CD4-positive, alpha-beta T cell treated with Interleukin-12 subunit alpha and Interleukin-12 subunit beta, for 1 hour (primary cell): ENCODE results near the gene KCNQ2.
A peak's percentile ranks its signal among the peaks of the same experiment; 100 is the strongest.

Experiments
- DNase-seq: peaks from one replicate; pipeline ENCODE4 v3.0.0-alpha.2; 2020

The KCNQ2 gene

DNA sequence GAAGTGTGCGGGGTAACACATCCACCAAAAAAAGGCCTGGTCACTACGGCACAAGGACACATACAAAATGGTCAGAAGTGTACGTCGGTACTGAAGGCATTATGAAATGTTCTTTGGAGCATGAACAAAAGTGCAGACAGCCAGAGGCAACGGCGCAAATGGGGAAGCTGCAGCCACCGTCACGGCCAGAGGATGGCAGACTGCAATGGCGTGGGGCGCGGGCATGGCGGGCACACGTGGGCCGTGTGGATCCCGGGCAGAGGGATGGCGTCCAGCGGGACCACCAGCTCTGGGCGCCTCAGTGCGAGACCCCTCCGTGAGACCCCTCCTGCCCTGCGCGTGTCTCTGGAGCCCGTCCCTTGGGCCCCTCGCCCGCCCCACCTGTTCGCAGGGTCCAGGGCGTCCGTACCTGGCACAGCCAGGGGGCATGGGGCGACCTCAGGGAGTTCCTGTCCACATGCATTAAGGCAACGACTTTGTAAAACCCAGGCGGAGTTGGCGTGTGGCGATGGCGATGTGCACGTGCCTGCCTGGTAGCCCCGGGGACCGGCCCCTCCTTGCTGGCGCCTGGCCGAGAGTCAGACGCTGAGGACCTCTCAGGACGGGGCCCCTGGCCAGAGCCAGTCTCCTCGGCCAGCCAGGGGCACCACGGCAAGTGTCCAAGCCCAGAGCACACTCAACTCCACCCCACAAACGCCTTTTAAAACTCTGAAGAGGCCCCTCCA, 71.8 kb downstream of the KCNQ2 start:
- no peak for DNase-seq

DNA sequence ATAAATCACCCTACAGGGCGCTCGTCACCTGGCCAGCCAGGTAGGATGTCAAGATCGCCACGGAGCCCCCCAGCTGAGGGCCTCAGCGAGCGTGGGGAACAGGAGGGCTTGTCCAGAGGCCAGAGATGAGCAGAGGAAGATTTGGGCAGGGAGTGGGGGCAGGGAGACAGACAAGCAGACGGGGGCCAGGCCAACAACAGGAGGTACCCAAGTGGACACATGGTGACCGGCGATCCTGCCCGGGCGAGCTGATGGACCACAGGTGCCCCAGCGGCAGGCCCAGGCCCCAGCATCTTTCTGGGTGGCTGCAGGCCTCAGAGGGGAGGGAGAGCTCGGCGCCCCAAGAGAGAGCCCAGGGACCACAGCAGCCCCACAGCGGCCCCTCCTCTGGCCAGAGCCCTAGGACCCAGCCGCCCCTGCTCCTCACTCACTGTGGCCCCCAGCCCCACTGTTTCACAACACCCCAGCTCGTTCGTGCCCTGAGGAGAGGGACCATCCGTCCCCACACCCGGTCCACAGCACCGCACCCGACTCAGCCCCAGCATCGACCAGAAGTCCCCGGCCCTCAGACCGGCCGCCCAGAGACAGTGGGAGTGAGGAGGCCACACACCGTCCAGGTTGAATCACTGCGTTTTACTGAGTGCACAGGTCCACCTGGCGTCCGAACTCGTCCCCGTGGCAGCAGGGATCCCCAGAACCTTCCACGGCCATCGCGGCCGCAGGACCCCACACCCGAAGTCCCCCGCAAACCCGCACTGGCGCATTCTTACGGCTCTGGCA, 72.7 kb downstream of the KCNQ2 start:
- DNase-seq: no peak

DNA sequence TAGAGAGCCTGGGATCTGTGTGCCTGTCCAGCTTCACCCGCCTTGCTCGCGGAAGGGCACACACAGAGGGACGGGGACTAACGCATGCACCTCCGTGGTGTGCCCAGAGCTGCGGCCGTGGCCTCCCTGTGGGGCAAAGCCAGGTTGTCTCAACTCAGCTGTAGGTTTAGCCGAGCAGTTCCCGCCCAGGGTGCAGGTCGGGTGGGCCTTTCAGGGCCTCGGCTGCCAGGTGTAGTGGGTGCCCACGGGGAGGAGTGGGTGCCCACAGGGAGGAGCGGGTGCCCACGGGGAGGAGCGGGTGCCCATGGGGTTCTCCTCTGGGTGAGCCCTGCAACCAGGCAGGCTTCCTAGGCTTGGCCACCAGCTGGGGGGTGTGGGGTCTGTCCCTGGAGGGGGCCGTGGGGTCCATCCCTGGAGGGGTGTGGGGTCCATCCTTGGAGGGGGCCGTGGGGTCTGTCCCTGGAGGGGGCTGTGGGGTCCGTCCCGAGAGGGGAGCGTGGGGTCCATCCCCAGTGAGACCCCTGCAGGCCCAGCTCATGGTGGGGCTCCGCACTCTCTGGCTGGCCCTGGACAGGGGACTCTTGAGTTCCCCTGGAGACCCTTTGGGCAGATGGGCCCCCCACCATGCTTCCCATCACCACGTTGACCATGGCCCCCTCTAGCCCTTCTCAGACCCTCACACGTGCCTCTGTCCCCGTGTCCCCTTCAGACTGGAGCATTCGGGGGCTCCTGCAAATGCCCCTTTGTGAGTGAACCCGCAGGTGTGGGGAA, 73.5 kb downstream of the KCNQ2 start:
- no peak for DNase-seq

DNA sequence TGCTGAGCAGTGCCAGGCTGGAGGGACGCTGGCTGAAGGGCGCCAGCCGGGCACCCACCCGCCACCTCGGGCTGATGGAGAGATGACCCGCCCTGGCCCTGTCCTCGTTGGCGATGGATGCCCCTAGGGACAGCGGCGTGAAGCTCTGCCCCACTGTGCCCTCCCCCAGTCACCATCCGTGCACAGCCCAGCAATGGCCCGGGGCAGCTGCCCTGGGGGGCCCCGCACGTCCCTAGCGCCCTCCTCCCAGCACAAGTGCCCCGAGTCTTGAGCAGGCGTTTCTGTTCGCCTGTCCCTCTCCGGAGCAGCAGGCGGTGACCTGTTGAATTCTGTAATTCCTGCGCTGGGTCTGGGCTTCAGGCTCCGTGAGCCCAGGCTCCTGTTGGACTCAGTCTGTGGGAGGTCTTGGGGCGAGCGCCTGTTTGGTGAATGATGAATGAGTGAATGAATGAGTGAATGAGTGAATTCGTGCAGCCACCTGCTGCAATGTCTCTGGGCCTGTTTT, 74.5 kb downstream of the KCNQ2 start:
- DNase-seq: no peak

DNA sequence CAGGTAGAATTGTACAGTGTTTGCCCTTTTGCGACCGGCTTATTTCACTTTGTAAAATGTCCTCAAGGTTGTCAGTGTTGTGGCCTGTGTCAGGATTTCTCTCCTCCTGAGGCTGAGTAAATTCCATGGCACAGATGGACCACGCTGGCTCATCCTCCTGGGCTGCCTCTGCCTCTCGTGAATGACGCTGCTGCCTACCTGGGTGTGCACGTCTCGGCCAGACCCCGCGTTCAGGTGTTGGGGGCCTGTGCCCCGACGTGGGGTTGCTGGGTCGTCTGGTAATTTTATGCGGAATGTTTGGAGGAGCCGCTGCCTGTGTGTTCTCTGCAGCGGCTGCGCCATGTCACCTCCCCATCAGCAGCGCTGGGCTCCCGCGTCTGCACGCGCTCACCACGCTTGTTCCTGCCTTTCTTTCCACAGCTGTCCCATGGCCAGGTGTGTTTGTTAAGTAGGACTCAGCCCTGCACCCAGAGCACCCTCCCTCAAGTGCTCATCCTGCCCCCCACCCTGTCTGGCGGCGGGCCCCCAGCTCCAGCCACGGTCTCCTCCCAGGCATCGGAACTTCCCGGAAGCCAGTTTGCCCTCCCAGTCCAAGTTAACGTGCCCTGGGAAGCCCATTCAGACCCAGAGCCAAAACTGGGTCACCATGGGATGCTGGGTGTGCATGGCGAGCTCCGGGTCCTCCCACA, 75.2 kb downstream of the KCNQ2 start:
- DNase-seq: no peak

DNA sequence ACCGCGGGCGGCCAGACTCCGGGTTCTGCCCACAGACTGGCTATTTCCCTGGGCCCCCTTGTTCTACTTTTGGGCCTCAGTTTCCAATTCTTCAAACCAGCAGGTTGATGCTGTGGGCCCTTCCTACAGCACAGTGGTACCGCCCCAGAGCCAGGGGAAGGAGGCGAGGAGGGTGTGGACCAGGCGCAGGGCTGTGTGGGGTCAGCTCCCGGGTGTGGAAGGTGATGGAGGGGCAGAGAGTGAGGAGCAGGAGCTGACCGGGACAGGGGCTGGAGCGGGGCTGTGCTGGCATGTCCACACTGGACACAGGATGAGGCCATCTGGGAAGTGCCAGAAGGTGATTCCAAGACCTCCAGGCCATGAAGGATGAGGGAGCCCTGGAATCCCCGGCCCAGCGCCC, 76.2 kb downstream of the KCNQ2 start:
- DNase-seq: no peak

DNA sequence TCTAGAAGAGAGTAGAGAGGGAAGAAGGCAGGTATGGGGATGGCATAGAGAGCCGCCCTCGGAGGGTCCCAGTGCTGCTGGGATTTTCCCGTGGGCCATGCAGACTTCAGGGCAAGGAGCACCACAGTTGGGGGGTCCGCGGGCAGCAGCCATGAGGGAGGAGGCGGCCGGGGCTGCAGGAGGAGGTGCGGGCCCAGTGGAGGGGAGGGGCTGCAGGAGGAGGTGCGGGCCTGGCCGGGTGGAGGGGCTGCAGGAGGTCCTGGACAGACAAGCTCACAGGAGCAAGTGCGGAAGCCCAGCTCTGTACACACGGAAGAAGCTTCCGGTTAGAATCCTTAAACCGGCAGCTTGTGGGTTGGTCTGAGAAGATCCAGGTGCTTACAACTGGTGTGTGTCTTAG, 76.7 kb downstream of the KCNQ2 start:
- DNase-seq: no peak

DNA sequence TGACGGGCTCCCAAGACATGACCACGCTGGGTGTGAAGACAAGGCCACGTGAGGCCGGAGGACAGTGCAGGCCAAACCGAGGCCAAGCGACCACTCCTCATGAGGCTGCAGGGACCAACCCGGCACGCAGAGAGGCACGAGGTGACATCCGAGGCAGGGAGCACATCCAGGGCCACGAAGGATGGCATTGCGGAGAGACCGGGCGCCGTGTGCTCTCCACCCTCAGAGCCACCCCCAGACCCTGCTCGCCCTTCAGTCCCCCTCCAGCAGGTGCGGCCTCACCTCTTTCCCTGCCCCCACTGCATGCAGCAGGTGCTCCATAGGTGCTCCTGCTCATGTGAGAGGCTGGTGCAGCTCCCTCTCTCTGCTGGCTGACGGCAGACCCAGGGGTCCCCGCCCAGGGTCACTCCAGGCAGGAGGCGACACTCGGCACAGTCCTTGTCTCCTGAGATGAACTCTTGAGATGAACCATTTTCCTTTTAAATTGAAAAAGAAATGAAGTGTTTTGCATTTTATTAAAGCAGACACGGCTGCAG, 77.5 kb downstream of the KCNQ2 start:
- no peak for DNase-seq

DNA sequence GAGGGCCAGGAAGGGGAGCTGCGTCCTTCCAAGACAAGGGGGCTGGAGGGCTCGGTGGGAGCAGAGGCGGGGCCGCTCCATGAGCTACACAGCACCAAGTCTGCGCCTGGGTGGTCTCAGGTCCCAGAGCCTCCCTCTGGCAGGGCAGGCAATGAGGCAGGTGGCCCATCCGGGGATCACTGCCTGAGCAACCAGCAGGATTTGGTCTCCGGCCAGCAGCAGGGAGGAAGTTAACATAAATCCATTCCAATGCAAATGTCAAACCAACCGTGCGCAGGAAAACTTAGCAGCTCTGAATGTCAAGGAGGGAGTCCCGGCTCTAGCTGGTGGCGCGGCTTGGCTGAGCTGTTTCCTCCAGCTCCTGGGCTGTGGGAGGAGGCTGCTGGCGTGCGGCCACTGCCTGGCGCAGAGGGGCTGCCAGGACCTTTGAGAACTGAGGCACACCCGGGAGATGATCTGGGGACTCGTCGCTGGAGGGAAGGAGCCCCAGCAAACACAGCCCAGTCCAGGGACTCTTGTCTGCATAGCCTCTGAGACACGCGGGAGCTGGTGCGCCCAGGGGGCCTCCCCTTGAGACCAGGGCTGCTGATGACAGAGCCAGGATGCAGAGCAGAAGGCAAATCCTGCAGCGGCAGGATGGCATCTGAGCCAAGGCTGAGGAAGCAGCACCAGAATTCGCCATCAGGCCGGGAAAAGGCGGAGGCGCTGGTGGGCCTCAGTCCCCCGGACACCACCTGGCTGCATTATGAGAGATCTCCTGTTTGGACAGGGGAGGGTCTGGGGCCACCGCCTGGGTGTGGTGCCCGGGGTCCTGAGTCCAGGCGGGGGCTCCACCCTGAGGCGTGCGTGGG, 78.2 kb downstream of the KCNQ2 start:
- no peak for DNase-seq

DNA sequence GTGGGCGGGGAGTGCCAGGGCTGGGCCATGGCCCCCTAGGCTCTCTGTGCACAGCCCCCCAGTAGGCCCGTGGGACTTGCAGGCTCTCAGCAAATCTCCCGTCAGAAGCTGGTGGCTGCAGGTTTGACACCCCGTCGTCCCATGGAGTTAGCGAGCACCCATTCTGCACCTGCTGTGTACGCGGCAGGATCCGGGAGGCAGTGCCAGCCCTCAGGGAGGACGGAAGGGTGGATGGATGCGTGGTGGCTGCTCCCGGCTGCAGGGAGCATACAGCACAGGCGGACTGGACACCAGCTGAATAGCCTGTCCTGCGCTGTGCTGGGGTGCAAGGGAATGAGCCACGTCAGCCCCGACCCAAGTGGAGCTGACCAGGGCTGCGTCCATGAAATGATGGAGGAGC, 78.9 kb downstream of the KCNQ2 start:
- no peak for DNase-seq

DNA sequence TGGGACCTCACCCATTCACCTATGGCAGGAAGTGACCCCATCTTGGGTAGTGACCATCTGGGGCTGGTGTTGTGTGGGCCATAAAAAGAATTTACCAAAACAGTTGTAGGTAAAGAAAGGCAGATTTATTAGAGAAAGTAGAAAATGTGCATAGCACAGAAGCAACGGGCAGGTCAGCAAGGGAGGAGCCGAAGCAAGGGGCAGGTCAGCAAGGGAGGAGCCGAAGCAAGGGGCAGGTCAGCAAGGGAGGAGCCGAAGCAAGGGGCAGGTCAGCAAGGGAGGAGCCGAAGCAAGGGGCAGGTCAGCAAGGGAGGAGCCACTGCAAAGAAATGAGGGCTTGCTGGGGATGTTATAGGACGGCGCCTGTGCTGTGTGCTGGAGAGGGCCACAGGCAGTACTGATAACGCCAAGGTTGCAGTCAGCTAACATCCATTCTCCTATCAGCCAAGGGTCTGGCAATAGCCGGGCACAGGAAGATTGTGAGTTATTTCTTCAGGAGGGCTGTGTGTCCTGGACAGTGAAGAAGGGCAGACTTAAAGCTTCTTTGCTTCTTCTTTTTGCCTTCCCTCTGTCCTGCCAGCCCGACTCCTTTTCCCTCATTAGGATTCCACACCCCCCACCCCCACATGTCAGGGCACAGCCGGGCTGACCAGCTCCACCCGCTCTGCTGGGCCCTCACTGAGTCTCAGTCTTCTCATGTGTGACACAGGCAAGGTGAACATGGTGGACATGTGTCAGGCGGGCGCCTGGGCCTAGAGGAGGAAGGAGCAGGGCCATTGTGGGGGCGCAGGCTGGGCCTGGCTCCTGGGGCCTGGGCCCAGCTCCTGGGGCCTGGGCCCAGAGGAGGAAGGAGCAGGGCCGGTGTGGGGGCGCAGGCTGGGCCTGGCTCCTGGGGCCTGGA, 79.7 kb downstream of the KCNQ2 start:
- DNase-seq: no peak

DNA sequence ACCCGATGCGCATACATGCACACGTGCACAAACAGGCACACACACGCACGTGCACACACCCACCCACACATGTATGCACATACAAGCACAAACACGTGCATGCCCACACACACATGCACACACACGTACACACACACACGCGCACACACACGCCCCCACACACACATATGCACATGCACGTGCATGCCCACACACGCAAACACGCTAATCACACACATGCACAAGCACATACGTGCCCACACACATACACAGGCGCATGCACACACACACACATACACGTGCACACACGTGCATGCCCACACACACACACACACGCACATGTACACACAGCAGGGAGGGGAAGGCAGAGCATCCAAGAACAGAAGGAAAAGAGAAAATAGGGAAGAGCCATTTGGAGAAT, 84.5 kb downstream of the KCNQ2 start:
- DNase-seq: no peak

DNA sequence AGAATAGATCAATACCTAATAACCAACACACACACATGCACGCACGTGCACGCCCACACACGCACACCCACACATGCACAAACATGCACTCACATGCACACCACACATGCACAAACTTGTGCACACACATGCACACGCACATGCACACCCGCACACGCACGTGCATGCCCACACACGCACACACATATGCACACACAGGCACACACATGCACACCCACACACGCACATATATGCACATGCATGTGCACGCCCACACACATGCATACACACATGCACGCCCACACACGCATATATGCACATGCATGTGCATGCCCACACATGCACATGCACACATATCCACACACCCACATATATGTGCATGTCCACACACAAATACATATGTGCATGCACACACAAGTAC, 85.1 kb downstream of the KCNQ2 start:
- DNase-seq: no peak

DNA sequence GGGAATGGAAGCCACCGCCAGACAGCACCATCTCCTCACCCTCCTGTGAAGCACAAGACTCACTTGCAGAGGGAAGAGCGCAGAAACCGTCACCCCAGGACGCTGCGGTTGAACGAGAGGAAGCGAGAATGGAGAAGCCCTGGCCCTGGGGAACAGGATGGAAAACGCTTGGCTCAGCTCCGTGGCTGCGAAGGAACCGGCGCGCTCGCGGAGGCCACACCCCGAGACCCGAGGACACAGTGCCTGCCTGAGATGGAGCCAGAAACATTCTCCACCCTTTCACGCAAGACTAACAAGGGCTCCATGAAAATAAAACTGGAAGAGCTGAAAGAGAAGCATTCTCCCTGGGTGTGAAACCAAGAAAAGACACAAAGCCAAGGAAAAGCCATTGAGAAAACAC, 86.0 kb downstream of the KCNQ2 start:
- DNase-seq: no peak

DNA sequence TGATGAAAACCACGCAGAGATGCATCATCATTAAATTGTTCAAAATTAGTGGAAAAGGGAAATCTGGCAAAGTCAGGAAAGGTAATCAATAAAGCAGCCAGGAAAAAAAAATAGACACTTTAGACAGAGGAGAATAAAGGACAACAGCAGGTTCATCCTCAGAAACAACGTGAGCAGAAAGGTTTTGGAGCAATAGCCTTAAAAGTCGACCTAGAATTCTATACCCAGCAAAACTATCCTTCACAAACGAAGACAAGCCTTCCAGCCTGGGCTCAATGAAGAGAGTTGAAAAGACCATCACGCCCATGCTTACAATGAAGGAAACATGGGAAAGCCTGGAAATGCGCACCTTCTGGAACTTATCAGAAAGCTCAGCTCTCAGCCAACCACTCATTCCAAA, 86.6 kb downstream of the KCNQ2 start:
- no peak for DNase-seq

DNA sequence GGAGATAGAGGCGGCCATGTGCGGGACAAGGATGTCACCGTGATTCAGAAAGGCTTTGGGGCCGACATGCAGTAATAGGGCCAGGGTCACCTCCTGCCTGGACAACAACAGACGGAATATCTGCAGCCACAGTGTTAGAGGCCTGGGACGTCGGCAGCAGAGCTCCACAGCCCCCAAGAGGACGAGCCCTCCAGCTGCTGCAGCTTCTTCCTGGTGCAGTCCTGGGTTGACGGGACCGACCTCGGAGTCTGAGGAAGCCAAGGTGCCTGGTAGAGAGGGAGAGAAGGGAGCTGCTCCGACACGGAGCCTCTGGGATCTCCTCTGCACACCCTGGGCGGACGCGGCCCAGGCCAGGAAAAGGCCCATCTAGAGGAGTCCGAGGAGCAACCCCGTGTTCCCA, 88.1 kb downstream of the KCNQ2 start:
- DNase-seq: no peak

DNA sequence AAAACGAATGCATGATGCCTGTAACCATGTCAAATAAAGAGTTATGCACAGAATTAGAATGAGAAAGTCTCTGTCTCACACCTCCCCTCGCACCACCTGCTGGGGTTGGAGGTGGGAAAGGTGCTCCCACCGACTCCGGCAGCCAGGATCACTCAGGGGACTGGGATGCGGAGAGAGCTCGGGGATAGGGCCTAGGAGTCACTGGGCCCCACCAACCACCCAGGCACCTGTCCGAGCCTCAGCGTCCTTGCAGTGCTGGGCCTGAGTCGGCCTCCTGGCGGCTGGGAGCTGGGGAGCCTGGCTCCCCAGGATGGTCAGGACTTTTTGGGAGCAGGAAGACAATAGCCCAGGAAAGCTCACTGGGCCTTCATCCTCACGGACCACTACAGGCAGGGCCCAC, 88.9 kb downstream of the KCNQ2 start:
- no peak for DNase-seq

DNA sequence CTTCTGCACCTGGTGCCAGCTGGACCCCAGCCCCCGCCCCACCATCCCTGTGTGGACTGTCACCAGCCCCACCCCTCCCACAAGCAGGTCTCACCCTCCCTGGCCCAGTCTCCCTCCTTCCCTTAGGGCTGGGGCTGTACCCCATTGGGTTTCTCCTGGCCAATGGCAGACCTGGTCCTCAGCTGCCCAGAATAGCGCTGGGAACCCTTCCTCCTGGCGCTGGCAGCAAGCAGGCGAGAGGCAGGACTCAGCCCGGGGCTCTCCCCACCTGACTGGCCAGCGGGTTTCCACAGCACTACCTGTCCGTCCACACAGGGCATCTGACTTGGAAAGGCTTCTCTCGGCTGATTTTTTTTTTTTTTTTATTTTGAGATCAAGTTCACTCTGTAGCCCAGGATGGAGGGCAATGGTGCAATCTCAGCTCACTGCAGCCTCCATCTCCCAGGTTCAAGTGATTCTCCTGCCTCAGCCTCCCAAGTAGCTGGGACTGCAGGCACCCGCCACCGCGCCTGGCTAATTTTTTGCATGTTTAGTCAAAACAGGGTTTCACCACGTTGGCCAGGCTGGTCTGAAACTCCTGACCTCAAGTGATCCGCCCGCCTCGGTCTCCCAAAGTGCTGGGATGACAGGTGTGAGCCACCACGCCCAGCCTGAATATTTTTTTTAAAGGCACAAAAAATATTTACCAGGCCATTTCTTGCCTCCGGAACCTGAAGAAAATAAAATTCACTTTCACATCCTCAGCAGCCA, 89.7 kb downstream of the KCNQ2 start:
- no peak for DNase-seq

DNA sequence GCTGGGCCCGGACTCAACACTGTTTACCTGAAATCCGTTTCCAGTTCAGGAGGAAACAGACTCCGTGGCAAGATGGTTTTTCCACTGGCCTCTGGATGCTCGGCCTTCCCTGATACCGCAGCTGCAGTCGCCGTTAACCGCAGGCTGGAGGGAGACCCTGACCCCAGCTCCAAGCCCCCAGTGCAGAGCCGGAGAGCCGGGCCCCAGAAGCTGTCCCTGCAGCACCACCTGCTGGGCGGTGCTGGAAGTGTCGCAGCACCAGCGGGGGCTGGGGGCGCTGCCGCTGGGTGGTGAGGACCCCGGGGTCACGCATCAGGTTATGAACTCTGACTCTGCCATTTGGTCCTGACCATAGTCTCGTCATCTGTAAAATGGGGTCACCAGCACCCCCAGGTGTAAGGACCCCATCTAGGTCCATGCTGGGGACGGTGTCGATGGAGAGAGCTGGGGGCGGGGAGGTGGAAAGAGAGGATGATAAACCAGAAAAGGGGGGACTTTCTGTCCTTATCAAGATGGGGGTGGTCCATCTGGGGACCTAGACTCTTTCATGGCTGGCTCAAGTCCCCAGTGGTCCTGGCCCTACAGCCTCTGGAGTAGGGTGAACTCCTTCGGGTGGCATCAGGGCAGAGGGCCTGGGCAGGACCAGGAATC, 90.5 kb downstream of the KCNQ2 start:
- DNase-seq: peak; percentile 24
